ENCODE measurements around the gene PDIA3. TPM values are rescaled to one million over a fixed set of nuclear protein-coding genes. Genes with fewer than 3 reads are reported as not detected.

Gene PDIA3
- total and polyA plus RNA-seq, 2 of the 13 experiments (the other 11 are each of a cell fraction or from before 2014, with no cell fraction given): 238 to 433 TPM

DNA sequence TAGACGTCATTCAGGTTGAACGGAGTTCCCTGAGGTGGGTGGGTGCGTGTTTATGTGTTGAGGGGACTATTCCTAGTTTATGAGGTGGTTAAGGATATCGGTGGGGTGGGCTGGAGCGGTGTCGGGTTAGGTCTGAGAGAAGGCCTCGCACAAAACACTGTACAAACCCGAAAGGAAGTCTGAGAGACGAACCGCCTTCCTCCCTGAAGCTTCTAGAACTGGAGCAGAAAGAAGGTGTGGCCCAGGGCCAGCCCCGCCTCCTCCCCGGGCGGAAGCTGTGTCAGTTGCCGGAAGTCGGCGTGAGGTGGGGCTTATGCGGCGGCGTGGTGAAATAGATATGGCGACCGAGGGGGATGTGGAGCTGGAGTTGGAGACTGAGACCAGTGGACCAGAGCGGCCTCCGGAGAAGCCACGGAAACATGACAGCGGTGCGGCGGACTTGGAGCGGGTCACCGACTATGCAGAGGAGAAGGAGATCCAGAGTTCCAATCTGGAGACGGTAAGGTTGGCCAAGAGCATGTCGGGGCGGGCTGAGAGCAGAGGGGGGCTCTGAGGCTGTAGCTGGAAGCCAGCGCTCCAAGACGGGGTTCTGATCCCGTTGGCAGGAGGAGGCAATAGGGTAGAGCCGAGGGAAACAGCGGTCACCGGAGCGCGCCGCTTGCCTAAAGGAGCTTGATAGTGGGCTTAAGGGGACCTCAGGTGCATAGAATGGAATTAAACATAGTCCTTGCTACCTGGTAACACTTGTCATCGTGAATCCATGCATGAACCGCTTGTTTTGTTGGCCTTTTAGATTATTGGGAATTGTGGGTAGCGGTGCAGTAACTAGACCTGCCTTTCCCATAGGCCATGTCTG lies 54.3 kb downstream of the PDIA3 start, which contains the start of gene HYPK:
Gene HYPK, plus strand, starts transcription at position 314 of the 856 bp plus-strand sequence. Its CDS starts 24 bp downstream, at position 338.
- H3K36me3 ChIP-seq (replicated peaks in 1 of 2; ENCODE audit: control insufficient read depth in 1 of 2, insufficient read depth in 2 of 2, low read length in 2 of 2): peaks cover under 1 to 28% of the 10 kb centered on the region in 2 experiments; a peak in 4 of 5 replicates
- H2AFZ ChIP-seq (ENCODE audit: low read length): no peak within 1 kb of the TSS
- peak within 1 kb of the TSS; percentile 74 for H3K4me2 ChIP-seq (ENCODE audit: low read depth, low read length)
- BruUV-seq (replicated peaks): TSS peak; percentile 15
- 23% methylated on average over 33 of the region's 44 CpGs for WGBS (ENCODE audit: low lambda C conversion rate)
- peak within 1 kb of the TSS; percentile 71 for H3K27ac ChIP-seq (ENCODE audit: extremely low read length, insufficient read depth, low read length)
- intact Hi-C loops (cut with micrococcal nuclease; ENCODE audit: unreplicated experiment) (no loop called here), in situ Hi-C loops (cut with HindIII; ENCODE audit: extremely low pct_ligation_motif_present, low pct_unique_long_range_greater_than_20kb) (no loop called here)
- POLR2A ChIA-PET: interaction anchor here (0.8 to 2.9 kb wide), 10 partner anchors 8 to 627 kb away, joined by 3 to 30 read pairs (median 4); partner anchors contain the start of genes CTDSPL2, ELL3, MFAP1 and PDIA3
- no peaks in the 10 kb centered on the region for H3K9me3 ChIP-seq (ENCODE audit: low read length)
- H3K9ac ChIP-seq (ENCODE audit: insufficient read depth, low read depth, low read length): peak within 1 kb of the TSS; percentile 91
- DNase-seq (ENCODE audit: low spot score) (peak; percentile 73), ATAC-seq (peak; percentile 82), FAIRE-seq (peak; percentile 88)
- H4K20me1 ChIP-seq (ENCODE audit: insufficient read depth, low read length): peaks cover 4% of the 10 kb centered on the region; the same call in 1 of the 2 replicates
- H3K27me3 ChIP-seq (ENCODE audit: control insufficient read depth in 1 of 2, insufficient read depth in 2 of 2, low read length in 2 of 2): no peaks in the 10 kb centered on the region; a peak in 1 of 5 replicates
- peak within 1 kb of the TSS; percentile 80 to 94 (median 82) for H3K4me3 ChIP-seq (replicated peaks in 1 of 3; ENCODE audit: insufficient read depth in 1 of 3, low read depth in 2 of 3, low read length in 3 of 3)
- H3K4me1 ChIP-seq (ENCODE audit: insufficient read depth, low read length): peaks cover 49% of the 10 kb centered on the region
- H3K79me2 ChIP-seq (ENCODE audit: insufficient read depth, low read length): peaks cover 15% of the 10 kb centered on the region
- CTCF ChIA-PET (ENCODE audit: low intra/inter-chr PET ratio, low total read pairs): no interaction called here
- TF ChIP-seq MXD4 (CRISPR knock-in tag; IDR thresholded peaks at IDR 0.05) (peak; percentile 71; the same call in 1 of the 2 replicates), MIER3 (CRISPR knock-in tag; IDR thresholded peaks at IDR 0.05; ENCODE audit: borderline replicate concordance) (peak; percentile 22; the same call in 1 of the 2 replicates), ZNF501 (CRISPR knock-in tag; IDR thresholded peaks at IDR 0.05) (peak; percentile 93), ZNF558 (CRISPR knock-in tag; IDR thresholded peaks at IDR 0.05; ENCODE audit: borderline replicate concordance) (peak; percentile 49; the same call in 1 of the 2 replicates), ZNF318 (CRISPR knock-in tag; IDR thresholded peaks at IDR 0.05) (no peak), ZNF607 (CRISPR knock-in tag; IDR thresholded peaks at IDR 0.05; ENCODE audit: borderline replicate concordance) (peak; percentile 67; the same call in 1 of the 2 replicates), NRL (CRISPR knock-in tag; IDR thresholded peaks at IDR 0.05; ENCODE audit: borderline replicate concordance) (peak; percentile 95), ARHGAP35 (CRISPR knock-in tag; IDR thresholded peaks at IDR 0.05; ENCODE audit: borderline replicate concordance) (no peak; the same call in 1 of the 2 replicates), FOSL2 (CRISPR knock-in tag; IDR thresholded peaks at IDR 0.05) (peak; percentile 34), CHD2 (IDR thresholded peaks at IDR 0.05; ENCODE audit: low read depth, low read length) (0 out of 2 replicates have a peak, but pooled peaks have one; percentile 12)
- TF ChIP-seq, protein P1, sequence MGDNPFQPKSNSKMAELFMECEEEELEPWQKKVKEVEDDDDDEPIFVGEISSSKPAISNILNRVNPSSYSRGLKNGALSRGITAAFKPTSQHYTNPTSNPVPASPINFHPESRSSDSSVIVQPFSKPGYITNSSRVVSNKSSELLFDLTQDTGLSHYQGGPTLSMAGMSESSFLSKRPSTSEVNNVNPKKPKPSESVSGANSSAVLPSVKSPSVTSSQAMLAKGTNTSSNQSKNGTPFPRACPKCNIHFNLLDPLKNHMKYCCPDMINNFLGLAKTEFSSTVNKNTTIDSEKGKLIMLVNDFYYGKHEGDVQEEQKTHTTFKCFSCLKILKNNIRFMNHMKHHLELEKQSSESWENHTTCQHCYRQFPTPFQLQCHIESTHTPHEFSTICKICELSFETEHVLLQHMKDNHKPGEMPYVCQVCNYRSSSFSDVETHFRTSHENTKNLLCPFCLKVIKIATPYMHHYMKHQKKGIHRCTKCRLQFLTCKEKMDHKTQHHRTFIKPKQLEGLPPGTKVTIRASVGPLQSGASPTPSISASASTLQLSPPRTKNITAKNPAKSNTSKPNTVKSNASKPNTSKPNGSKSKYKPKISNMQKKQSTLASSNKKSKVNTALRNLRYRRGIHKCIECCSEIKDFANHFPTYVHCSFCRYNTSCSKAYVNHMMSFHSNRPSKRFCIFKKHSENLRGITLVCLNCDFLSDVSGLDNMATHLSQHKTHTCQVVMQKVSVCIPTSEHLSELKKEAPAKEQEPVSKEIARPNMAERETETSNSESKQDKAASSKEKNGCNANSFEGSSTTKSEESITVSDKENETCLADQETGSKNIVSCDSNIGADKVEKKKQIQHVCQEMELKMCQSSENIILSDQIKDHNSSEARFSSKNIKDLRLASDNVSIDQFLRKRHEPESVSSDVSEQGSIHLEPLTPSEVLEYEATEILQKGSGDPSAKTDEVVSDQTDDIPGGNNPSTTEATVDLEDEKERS (CRISPR knock-in tag; IDR thresholded peaks at IDR 0.05): no peak

Data from HepG2 (cell line).